Calu3 (cell line): ENCODE results near the gene TMEM203. TPM values are rescaled to one million over a fixed set of nuclear protein-coding genes. Genes with fewer than 3 reads are reported as not detected.
A peak's percentile ranks its signal among the peaks of the same experiment; 100 is the strongest.

Experiments
- BruUV-seq: library from RNA; stranded (reverse); fragments of 400-500 nt; replicated peaks from 2 replicates; lab custom pipeline; 2021; lab: Mats Ljungman, UMichigan
- CTCF ChIA-PET: fragments of 300-600 bp; sonication (Branson Sonifier 250); formaldehyde crosslinking; loops from one replicate; lab custom pipeline; 2022; ENCODE audit warnings: antibody characterized with exemption; lab: Charles Lee
- DNase-seq: peaks from one replicate; pipeline ENCODE4 v3.0.0; 2022
- H3K27ac Mint-ChIP-seq: one replicate; pipeline ENCODE4 v1.8.0; 2022; ENCODE audit warnings: mixed read lengths; ENCODE audit not compliant: unreplicated experiment
- H3K27me3 Mint-ChIP-seq: one replicate; pipeline ENCODE4 v1.8.0; 2022; ENCODE audit warnings: mixed read lengths; ENCODE audit not compliant: unreplicated experiment
- H3K36me3 Mint-ChIP-seq: one replicate; pipeline ENCODE4 v1.8.0; 2022; ENCODE audit warnings: mild to moderate bottlenecking, moderate library complexity, mixed read lengths; ENCODE audit not compliant: insufficient read depth, unreplicated experiment
- H3K4me1 Mint-ChIP-seq: one replicate; pipeline ENCODE4 v1.8.0; 2022; ENCODE audit warnings: mild to moderate bottlenecking, low read depth, mixed read lengths; ENCODE audit not compliant: unreplicated experiment
- H3K4me3 Mint-ChIP-seq: one replicate; pipeline ENCODE4 v1.8.0; 2022; ENCODE audit warnings: mild to moderate bottlenecking, low read depth, moderate library complexity, mixed read lengths; ENCODE audit not compliant: unreplicated experiment
- H3K9me3 Mint-ChIP-seq: one replicate; pipeline ENCODE4 v1.8.0; 2022; ENCODE audit warnings: low read depth, mixed read lengths; ENCODE audit not compliant: unreplicated experiment
- intact Hi-C: fragments of 100-400 bp; cut with micrococcal nuclease; formaldehyde crosslinking; loops from one replicate; pipeline ENCODE4 v1.10.0; 2022; ENCODE audit not compliant: unreplicated experiment
- total RNA-seq: library from RNA; stranded (reverse); gene quantifications from 2 replicates; pipeline ENCODE4 v1.2.3, GENCODE V29; 2022
- TF ChIP-seq, protein P1 (sequence below): fragments of 200-600 bp; IDR thresholded peaks from one replicate; pipeline ENCODE4 v1.8.0; 2022; ENCODE audit warnings: antibody characterized with exemption; ENCODE audit not compliant: unreplicated experiment

TMEM203 gene
- total RNA-seq, 1 experiment from 2014 or later, result 25.4 TPM

DNA sequence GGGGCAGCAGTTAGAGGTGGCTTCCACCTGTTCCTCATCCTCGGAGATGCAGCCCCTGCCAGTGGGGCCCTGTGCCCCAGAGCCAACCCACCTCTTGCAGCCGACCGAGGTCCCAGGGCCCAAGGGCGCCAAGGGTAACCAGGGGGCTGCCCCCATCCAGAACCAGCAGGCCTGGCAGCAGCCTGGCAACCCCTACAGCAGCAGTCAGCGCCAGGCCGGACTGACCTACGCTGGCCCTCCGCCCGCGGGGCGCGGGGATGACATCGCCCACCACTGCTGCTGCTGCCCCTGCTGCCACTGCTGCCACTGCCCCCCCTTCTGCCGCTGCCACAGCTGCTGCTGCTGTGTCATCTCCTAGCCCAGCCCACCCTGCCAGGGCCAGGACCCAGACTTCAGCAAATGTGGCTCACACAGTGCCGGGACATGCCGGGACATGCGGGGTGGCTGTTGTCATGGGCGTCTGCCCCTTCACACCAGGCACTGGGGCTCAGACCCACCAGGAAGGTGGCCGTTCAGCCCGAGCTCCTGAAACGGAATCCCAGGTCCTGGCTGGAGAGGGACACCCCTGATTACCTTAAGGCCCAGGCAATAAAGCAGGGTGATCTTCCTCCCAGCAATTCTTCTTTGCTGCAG lies 20.4 kb upstream of the TMEM203 start:
- peak overlapping the region; percentile 95 for H3K27ac Mint-ChIP-seq
- CTCF ChIA-PET, result interaction anchor here (1.4 to 2.0 kb wide), 2 partner anchors 11 to 99 kb away, joined by 4 to 5 read pairs; no protein-coding TSS in a partner anchor
- intact Hi-C loops, result loop anchor here (2.0 to 5.0 kb wide), 2 partner anchors 49 to 109 kb away; no protein-coding TSS in a partner anchor
- no peaks in the 10 kb centered on the region for H3K27me3 Mint-ChIP-seq
- H3K36me3 Mint-ChIP-seq, result peaks cover 30% of the 10 kb centered on the region
- BruUV-seq, result no TSS peak
- no peak for DNase-seq
- H3K9me3 Mint-ChIP-seq, result no peaks in the 10 kb centered on the region
- H3K4me1 Mint-ChIP-seq, result peaks cover 19% of the 10 kb centered on the region
- TF ChIP-seq, protein P1, sequence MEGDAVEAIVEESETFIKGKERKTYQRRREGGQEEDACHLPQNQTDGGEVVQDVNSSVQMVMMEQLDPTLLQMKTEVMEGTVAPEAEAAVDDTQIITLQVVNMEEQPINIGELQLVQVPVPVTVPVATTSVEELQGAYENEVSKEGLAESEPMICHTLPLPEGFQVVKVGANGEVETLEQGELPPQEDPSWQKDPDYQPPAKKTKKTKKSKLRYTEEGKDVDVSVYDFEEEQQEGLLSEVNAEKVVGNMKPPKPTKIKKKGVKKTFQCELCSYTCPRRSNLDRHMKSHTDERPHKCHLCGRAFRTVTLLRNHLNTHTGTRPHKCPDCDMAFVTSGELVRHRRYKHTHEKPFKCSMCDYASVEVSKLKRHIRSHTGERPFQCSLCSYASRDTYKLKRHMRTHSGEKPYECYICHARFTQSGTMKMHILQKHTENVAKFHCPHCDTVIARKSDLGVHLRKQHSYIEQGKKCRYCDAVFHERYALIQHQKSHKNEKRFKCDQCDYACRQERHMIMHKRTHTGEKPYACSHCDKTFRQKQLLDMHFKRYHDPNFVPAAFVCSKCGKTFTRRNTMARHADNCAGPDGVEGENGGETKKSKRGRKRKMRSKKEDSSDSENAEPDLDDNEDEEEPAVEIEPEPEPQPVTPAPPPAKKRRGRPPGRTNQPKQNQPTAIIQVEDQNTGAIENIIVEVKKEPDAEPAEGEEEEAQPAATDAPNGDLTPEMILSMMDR, result no peak
- H3K4me3 Mint-ChIP-seq, result peak overlapping the region; percentile 72

DNA sequence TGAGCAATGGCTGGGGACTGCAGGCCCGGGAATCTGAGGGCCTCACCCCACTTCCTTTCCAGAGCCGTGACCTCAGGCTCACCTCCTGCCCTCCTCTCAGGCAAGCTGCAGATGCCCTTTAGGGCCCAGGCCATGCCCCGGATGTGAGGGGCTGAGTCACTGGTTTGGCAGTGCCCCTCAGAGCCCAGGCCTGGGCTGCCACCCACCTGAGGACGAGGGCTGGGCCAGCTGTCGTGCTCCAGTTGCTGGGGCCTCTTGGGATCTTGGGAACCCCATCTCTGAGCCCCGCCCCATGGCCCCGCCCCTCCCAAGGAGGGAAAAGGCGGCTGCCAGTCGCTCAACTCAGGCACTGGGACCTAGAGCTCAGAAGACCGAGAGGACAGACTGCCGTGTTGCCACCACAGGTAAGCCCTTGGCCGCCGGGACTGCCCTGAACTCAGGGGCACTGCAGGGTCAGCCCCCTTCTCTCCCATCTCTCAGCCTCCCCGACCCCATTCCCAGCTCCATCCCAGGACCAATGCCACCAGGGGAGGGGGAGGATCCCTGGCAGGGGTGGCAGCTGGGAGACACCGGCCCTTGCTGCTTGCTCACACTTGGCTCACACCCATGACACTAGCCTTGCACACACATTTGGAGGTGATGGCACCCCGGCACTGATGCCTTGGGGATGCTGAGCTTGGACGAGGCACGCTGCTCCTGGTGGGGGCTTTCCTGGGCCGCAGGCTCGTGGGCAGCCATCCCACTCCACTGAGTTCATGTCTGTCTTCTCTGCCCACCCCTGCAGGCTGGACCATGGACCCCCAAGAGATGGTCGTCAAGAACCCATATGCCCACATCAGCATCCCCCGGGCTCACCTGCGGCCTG lies 19.6 kb upstream of the TMEM203 start, which contains the start of gene CYSRT1:
TSS of gene CYSRT1 (plus strand) at position 345 of the 865 bp plus-strand sequence. CDS start at position 793, 448 bp downstream.
- no peaks in the 10 kb centered on the region for H3K27me3 Mint-ChIP-seq
- CTCF ChIA-PET, result no interaction called here
- H3K9me3 Mint-ChIP-seq, result no peaks in the 10 kb centered on the region
- peak within 1 kb of the TSS; percentile 70 for H3K4me3 Mint-ChIP-seq
- TF ChIP-seq, protein P1, result no peak
- peaks cover 37% of the 10 kb centered on the region for H3K36me3 Mint-ChIP-seq
- intact Hi-C loops, result loop anchor here (5.0 kb wide), 1 partner anchor 48 kb away; no protein-coding TSS in a partner anchor
- peak within 1 kb of the TSS; percentile 95 for H3K27ac Mint-ChIP-seq
- peaks cover 19% of the 10 kb centered on the region for H3K4me1 Mint-ChIP-seq
- peak; percentile 62 for DNase-seq
- TSS peak; percentile 74 for BruUV-seq

DNA sequence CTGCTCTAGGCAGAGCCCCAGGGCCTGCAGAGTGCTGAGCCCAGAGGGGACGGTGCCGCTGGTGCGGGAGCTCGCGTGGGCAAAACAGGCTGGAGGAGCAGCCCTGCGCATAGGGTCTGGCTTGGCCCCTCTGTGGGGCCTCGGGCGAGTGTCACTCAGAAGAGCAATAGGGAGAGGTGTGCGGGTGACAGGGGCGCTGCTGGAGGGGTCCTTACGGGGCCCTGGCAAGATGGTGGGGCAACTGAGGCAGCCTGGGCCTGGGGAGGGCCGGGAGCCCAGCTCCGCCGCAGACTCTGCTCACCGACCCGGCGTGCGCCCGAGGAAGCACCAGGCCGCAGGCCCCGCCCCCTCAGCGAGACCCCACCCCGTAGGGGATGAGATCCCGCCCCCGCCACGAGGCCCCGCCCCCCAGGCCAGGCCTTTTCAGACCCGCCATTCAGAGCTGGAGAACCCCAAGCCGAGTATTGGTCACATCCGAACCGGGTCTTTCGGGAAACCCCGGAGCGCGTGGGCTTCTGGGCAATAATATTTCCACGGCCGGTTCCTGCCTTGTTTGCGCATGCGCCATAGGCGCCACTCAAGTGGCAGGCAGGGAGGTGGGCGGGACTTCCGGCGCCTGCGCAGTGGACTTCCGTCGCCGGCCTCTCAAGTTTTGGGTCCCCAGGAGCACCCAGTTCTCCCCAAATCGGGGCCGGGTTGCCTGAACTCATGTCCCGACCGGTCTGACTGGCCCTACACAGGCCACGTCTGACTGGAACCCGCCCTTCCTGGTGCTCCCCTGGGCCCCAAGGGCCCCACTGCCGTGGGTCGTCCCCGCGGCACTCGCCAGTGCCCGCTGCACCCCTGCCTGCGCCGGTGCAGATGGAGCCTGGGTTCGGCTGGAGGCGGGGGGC lies 17.9 kb upstream of the TMEM203 start:
- TF ChIP-seq, protein P1, result no peak
- Mint-ChIP-seq H3K27ac (peak overlapping the region; percentile 69), H3K36me3 (peaks cover 49% of the 10 kb centered on the region), H3K27me3 (no peaks in the 10 kb centered on the region), H3K4me3 (peak overlapping the region; percentile 70), H3K9me3 (no peaks in the 10 kb centered on the region), H3K4me1 (peaks cover 19% of the 10 kb centered on the region)
- CTCF ChIA-PET, result interaction anchor here (0.6 to 1.4 kb wide), 11 partner anchors 9 to 1172 kb away, joined by 3 to 8 read pairs (median 4); partner anchors contain the start of gene TPRN
- no TSS peak for BruUV-seq
- intact Hi-C loops, result no loop called here
- peak; percentile 92 for DNase-seq
